Inflammatory macrophage treated with lipopolysaccharide for 4 hours (primary cell): ENCODE measurements around the gene P2RY2.

Experiments
- DNase-seq: peaks from one replicate; pipeline ENCODE4 v3.0.0-alpha.2; 2020

P2RY2 gene

DNA sequence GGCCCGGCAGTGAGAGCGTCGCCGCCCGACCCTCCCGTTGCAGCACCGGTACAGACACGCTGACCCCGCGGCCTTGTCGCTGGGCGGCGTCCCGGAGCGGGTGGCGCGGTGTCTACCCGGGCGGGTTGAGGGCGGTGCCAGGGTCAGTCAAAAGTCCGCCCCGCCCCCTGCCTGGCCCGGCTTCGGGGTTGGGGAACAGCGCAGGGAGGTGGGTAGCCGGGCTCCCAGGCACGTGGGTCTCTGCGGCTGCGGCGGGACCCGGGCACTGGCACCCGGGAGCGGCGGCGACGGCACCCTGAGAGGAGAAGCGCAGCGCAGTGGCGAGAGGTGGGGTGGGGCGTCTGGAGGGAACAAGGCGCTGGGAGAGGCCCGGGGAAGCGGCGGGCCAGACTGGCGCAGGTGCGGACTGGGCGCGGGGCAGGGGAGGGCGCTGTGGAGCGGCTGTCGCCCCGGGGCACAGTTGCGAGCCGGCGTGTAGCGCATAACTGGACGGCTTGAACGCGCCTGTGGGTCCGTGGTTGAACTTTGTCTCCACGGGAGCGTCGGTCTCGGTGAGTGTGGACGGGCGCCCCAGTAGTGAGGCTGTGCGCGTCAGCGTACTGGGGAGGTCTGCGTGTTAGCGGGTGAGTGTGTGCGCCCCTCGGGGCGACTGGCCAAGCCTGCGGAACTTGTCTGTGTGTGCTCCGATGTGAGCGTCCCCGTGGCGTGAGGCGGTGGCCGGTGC, at the start of gene P2RY2:
P2RY2 (plus strand) TSS at position 176 of the 724 bp plus-strand sequence. CDS start 15,879 bp downstream, outside the sequence.
- DNase-seq, result peak; percentile 79

DNA sequence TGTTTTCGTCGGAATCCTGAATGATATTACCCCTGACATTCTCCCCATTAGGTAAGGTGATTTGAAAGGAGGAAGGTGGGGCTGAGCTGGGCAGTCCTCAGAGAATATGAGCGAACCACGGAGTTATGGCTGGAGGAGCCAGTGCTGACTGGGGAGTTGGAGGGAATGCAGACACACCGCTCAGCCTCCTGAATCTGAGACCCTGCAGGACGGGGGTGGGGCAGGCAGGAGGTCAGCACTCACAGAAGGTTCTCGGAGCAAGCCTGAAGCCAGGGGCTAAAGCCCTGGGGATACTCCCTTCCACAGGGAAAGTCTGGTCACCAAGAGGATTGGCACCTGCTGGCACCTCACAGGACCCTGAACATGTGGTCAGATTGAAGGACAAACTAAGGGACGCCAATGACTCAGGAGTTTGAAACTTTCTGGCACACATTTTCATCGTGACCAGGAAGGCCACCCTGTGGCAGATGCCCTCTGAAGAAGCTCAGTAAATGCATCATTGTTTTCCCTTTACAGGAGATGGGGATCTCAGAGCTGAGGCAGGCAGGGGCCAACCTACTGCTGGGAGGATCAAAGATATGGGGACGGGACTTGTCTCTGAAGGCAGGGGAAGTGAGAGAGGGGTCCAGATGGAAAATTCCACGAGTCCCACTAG, 49.0 kb upstream of the P2RY2 start:
- DNase-seq, result no peak

DNA sequence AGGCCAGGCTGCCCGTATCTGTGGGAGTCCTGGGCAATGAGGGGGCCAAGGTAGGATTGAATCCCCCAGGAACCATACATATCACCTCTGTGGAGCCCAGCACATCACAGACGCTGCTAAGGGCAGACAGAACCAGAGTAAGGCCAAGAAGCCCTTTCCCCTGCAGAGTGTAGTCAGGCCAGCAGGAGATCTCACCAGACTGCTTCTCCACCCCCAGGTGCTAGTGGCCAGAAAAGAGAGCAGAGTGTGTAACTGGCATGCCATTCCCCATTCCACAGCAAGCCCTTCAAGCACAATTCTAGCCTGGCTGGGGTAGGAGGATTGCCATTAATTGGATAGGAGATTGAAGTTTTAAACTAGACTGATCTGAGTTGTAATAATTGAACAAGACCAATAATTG, 47.9 kb upstream of the P2RY2 start:
- no peak for DNase-seq

DNA sequence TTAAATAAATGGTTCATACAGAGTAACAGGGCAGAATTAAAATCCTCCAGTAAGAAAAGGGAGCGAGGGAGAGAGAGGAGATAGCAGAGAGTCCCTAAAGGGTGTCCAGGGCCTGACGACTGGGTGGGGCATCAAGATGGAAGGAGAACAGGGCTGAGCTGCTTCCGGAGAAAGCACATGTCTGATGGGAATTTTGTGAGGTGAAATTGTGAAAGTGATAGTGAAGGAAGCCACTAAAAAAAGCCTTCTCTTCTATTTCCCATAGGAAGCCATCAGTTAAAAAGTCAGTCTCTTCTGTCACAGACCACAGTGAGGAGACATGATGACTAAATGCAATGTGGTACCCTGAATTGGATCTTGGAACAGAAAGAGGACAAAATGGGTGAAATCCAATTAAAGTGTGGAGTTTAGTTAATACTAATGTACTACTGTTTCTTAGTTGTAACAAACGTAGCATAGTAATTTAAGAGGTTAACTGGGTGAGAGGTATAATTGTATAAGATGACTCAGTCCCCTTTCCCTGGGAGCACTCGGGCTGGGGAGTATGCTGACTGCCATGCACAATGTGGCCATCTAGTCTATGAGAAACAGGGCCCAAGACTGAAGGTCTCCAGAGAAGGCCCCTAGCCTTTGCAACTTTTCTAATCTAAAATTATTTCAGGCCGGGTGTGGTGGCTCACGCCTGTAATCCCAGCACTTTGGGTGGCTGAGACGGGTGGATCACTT, 46.5 kb upstream of the P2RY2 start:
- DNase-seq, result peak; percentile 57

DNA sequence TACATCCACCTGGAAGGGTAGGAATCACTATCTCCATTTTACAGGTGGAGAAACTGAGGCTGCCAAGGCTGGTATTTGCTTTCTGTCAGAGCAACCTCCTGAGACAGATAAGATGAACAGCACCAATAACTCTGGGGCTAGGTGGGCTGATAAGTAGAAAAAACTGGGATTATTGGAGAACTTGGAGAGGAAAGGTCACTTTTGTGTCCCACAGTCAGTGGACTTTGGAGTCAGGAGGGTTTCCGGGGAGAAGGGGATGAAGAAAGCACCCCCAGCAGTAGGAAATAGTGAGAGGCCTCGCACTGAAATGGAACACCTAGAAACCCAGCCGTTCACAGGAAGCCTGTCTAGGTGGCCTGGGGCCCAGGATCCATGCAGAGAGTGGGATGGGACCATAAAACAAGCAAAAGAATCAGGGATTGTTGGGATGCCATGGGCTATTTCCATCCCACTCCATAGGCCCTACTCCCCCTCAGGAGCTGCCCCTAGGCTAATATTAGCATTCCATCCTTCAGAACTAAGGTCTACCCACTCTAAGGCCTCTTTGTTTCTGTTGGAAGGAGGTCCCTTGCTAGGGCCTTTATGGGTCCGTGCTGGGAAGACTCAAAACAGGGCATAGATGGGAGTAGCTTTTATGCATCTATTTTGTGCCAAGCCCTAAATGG, 45.0 kb upstream of the P2RY2 start:
- no peak for DNase-seq

DNA sequence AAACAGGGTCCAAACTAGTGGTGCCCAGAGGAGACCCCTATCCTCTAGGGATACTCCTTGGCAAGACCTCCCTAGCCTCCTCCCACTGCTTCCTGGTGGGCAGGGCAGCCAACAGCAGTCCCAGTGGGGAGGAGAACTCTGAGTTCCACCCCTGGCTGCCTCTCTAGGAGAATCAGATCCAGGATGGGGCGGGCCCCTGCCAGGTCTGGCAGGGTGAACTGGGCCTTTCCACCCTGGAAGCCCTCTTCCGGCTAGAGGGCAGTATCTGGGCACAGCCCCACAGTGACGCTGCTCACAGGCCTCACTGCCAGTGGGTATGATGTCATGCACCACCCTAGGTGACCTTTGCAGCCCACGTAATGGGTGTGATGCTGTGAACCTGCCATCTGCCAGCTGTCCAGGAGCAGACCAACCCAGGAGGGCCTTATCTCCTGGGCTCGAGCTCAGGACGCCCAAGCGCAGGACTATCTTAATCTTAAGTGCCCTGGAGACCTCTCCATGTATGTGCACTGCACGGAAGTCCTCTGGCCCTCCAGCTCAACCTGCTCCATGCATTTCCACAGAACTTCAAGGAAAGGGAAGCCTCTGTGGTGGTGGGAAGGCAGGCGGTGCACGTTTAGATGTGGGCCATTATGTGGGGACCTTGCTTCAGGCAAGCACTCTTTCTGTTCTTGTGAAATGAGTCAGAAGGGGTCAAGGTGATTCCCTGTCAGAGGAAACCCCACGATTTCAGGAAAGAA, 44.2 kb upstream of the P2RY2 start:
- no peak for DNase-seq

DNA sequence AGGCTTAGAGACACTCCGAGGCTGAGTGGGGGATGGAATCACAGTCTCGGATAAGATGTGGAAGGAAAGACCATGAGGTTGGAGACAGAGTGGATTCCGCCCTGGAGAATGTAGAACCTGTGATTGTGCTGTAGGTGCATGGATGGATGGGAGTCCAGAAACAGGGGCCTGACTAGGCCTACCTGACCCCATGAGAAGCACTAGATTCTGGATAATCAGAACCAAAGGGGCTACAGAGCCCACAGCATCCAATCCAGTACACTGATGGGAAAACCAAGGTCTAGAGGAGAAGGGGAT, 43.6 kb upstream of the P2RY2 start:
- DNase-seq, result no peak

DNA sequence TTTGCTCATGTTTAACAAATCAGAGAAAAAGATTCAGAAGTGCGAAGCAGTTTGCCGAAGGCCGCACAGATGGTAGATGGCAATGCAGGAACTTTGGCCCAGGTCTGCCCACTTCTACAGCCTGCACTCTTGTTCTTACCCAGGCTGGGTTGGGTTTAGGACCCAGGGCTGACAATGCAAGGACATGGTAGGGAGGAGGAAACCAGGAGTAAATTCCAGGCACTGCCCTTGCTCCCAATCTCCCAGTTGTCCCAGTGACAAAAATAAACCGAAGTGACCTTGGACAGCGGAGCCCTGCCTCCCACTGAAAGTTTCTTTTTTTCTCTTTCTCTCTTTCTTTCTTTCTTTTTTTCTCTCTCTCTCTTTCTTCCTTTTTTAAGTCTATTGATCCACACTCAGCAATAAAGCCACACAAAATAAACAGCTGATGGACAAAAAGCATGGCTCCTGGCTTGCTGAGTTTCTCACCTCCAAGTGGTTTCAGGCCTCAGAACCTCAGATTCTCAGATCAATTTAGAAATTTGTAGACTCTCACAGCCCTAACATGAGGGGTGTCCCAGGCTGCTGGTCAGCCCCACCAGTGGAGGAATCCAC, 42.4 kb upstream of the P2RY2 start:
- DNase-seq, result no peak

DNA sequence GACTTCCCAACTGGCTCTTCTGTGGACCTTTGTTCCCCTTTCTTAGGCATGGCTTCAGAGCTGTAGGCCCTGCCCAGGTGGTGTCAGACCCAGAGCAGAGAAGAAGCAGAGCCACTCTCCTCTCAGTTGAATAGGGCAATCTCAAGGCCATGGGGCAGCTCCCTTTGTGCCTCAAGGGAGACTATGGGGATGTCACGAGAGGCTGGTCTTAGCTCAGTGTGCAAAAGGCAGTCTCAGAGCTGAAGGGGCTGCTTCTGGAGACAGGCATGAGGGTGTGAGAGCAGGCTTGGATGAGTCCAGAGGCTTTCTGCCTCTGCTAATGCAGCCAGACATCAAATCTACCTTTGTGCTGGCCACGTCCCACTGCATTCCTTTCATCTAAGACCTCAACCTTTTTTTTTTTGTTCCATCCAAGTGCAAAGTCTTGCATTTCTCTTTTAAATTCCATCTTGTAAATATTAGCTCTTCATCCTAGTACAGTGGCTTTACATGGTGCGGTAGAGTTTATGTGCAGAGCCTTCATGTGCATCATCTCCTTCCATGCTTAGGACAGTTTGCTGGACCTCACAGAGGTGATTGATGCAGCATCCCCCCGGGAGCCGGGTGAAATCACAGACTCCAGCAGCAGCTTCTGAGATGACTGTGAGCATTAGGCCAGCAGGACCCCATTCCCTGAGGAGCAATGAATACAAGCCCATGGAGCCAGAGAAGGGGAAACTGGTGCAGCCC, 41.8 kb upstream of the P2RY2 start:
- DNase-seq, result no peak

DNA sequence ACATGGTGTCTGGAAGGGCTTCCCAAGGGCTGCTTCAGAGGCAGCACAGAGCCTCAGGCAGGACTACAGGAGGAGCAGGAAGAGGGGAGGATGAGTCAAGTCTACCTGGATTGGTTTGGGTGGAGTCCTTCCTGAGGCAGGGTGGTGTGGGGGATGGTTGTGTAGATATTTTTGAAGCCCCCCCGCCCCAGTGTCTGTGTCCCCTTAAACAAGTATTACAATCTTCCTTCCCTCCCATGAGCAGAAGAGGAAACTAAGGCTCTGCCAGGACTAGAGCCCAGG, 41.3 kb upstream of the P2RY2 start:
- DNase-seq, result no peak

DNA sequence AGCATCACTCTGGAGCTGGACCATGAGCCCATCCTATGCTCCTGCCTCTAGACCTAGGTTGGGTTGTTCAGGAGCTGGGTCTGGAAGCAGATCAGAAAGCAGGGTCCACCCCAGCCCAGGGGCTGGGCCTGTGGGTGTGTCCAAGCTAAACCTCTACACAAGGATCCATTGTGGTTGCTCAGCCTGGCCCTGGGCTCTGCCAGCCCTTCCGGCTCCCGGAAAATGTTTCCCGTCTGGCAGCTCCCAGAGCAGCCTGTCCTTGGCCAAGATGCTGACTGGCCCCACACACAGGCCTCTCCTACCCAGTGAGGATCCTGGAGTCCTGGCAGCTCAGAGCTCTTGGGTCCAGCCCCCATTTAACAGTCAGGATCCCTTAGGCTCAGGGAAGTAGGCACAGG, 40.7 kb upstream of the P2RY2 start:
- no peak for DNase-seq

DNA sequence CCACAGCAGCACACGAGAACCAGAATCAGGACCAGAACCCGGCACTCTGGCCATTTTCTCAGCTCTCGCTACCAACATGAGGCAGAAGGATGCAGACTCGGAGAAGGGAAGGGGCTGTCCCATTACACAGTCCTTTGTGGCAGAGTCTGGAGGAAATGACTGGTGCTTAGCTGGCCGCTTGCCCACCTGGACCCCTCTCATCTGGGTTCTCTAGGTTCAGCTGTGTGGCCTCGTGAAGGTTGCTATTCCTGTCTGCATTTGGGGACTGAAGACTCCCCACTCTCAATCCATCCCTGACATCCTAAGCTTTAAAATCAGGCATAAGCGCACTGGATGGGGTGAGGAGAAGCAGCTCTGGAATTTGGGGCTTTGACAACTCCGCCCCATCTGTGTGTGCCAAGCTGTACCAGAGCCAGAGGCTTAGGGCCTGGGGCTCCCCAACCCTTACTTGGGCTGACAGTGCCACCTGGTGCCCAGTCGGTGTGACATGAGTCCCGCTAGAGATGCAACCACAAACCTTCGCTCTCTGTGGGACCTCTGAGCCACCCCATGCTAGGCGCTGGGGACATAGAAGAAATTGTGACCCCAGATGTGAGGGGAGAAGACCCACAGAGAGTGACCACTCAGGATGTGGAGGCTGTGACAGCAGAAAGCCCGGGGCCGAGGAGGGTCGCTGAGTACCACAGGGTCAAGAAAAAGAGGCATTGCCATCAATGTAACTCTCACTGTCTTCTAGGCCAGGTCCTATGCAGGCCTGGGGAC, 40.1 kb upstream of the P2RY2 start:
- DNase-seq, result peak; percentile 77

DNA sequence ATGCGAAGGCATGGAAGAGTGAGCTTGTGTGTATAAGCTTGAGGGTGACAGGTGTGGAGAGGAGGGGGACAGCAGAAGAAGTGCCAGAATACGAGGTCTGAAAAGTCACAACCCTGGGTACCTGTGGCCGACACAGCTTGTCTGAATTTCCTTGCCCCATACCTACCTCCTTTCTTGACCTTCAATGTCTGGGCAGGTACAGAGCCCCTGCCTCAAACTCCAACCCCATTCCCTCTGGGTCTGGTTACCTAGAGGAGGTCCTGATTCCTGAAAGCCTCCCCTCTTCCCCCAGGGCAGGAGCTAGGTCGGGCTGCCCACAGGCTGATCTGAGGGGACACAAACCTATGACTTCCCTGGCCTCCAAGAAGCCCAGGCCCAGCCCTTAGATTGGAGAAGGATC, 39.4 kb upstream of the P2RY2 start:
- no peak for DNase-seq

DNA sequence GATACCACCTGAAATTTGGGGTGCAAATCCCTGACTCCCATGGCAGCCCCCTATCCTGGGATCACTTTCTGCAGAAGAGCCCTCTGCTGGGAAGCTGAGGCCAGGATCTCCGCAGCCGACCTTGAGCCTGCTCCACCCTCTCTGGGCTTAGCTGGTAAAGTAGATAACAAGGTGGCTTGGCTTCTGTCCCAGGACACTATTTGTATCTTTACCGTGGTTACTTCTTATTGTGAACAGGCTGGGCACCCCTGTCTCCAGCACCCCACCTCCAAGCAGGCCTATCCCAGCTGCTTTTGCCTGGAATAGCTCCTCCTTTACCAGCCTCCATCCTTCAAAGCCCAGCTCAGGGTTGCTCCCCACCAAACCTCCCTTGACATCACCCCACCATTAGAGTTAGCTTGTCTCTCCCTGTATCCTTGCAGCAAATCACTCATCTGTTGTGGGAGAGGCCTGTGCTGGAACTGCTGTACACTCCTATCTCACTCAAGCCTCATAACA, 35.2 kb upstream of the P2RY2 start:
- no peak for DNase-seq

DNA sequence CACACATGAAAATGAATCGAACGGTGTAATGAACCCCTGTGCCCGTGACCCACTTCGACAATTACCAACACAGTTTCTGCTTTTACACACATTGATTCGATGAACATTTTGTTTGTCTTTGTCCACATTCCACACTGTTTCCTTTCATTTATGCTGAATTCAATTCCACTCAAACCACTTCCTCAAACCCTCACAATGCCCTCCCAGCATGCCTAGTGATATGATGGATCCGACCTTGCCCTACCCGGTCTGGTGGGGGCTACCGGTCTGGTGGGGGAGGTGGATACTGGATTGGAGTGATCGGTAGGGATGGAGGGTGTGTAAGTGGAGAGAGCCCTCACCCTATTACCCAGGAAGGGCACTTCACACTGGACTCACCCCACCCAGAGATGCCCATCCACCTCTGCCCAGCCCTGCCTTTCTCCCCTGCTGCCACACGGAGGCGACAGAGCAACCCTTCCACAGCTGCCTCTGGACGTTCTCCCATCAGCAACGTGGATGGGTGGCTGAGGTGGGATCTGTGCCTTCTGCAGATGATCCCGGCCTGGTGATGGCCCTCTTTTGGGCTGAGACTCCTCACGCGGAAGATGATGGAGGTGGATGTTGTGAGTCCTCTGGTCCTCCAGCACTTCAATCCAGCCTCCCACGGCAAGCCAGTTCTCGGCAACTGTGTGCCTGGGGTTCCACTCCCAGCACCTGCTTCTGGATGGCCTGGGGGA, 33.0 kb upstream of the P2RY2 start:
- peak; percentile 69 for DNase-seq

DNA sequence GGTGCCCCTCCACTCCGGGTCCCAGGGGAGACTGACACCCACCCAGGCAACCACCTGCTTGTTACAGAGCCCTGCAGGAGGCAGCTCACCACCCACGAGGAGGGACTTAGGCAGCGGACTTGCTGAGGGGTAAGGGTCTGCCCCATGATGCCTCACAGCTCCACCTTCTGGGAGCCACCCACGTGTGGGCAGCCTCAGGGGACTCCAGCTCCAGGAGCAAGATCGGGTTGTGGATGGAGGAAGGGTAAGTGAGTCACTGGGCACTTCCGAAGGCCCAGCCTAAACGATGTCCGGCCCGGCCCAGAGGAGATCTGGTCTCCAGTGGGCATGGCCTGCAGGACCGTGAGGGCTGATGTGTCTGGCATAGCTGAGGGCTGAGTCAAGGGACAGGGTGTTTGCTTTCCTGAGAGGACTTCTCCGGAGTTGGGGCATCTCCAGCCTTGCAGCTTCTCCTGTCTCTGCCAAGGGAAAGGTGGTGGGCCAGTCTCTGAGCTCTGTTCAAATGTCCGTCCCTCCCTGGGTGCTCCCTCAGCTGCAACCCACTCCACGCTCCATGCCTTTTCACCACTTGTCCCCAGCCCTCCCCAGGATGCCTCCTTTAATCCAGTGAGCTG, 32.3 kb upstream of the P2RY2 start:
- DNase-seq, result no peak

DNA sequence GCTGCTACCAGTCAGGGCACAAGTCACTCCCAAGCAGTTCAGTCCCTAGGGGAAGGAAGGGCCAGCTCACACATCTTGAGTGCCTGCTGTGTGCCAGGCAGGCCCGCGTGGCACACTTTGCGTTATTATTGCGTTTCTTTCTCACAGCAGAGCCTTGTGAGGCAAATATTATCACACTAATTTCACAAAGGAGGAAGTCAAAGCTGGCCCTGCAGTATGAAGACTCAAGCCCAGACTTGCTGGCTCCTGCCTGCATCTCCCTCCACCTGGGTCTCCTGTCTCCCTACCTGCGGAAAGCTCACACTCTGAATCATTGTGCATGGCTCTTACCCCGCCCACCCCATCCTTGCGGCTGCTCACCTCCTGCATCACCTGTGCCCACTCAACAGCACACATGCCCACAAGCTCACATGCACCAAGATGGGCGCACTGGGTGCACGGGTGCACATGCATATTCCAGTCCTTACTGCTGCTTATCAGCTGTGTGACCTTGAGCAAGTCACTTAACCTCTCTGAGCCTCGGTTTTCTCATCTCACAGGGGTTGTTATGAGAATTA, 31.7 kb upstream of the P2RY2 start:
- peak; percentile 55 for DNase-seq

DNA sequence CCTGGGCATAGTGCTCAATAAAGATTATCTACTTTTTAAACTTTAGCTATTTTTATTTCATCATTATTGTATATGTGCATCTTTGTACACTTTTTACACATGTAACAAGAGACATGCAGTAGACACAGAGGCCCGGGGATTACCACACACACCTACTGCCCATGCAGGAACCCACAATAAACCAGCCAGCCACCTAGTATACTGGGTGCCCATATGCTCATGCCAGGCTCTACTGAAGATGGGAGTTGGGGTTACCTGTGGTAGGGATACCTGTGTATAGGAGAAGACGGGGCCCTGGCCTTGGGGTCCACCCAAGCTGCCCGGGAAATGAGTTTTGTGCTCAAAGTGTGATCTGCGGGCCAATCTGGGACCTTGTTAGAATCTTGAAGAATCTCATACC, 31.2 kb upstream of the P2RY2 start:
- no peak for DNase-seq

DNA sequence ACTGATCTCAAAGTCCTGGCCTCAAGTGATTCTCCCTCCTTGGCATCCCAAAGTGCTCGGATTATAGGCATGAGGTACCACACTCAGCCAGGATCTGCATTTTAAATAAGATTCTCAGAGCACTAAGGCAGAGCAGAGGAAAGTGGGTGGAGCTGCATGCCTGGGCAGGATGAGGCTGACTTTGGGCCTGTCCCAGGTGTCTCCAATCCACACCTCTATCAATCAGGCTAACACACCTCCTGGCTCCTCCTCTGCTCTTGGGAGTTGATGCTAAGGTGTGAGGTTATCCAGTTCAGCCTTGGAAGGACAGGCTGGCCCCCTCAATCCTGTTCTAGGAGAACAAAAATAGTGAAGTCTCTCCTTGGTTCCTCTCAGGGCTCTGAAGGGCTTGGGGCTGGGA, 30.2 kb upstream of the P2RY2 start:
- no peak for DNase-seq

DNA sequence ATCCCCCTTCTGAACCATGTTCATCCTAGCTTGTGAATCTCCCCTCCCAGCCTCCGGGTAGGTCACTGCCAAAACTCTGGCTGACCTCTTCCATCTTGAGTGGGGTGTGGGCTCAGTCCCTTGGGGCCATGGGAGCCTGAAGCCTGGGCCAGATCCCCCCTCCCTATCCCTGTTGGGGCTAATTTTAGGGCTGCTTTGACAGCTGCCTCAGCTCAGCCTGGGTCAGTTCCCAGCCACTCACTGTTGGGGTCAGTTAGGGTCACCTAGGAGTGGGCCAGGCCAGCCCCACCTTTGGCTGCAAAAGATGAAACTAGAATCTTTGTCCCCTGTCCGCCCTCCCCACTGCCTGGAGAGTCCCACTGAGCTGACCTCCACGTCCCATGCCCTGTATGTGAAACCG, 29.8 kb upstream of the P2RY2 start:
- no peak for DNase-seq
